Uterus (tissue), 2 donors: ENCODE data around the gene NBAS.

Experiments used
- CTCF ChIP-seq, 4 experiments: fragments of 200-600 bp in 2 of 4; fragments of 450-650 bp in 2 of 4; sonication (generic) in 2 of 4; IDR thresholded peaks; one replicate each; pipeline ENCODE4 v1.5.1; 2016 to 2019; ENCODE audit warnings: antibody characterized with exemption in 4 of 4, mild to moderate bottlenecking in 2 of 4, moderate library complexity in 1 of 4
- POLR2A ChIP-seq, 2 donors: fragments of 450-650 bp; IDR thresholded peaks; one replicate each; pipeline ENCODE4 v1.6.1; 2016; ENCODE audit warnings: antibody characterized with exemption in 2 of 2, mild to moderate bottlenecking in 1 of 2, moderate library complexity in 1 of 2

DNA sequence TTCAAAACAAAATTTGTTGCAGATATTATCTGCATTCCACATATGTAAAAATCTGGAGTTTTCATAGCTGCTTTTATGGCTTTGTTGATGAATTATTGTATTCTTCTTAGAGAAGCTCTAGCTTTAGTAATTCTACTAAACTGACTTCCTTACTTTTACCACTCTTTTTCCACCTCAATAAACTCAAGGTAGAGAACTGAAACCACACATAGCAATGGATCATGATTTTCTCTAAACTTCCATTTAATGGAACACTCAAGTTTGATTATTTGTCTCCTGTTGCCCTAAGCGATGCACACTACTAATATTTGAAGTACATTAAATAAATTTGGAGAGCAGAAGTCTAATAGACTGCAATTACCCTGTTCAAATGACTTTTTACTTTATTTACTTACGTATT is 192.0 kb downstream of the NBAS start:
- TF ChIP-seq CTCF (IDR thresholded peaks at IDR 0.05) (no peak), POLR2A (IDR thresholded peaks at IDR 0.05) (no peak)
